IMR-90 (cell line): ENCODE results near the gene MEIS1.

Experiments used
- BHLHE40 ChIP-seq: fragments of 150-350 bp; IDR thresholded peaks from 2 replicates; pipeline ENCODE4 v1.6.1; 2016; ENCODE audit warnings: mild to moderate bottlenecking, low read depth, low read length
- CEBPB ChIP-seq: IDR thresholded peaks from 2 replicates; pipeline ENCODE4 v1.6.1; 2012; ENCODE audit warnings: low read depth, low read length, improper control_type of control experiment
- CHD1 ChIP-seq: IDR thresholded peaks from 2 replicates; pipeline ENCODE4 v1.6.1; 2012; ENCODE audit warnings: low read depth, low read length, improper control_type of control experiment
- CTCF ChIP-seq: conservative IDR thresholded peaks from 2 replicates; pipeline ENCODE4 v1.5.1; 2012; ENCODE audit warnings: mild to moderate bottlenecking, low read depth, low read length, improper control_type of control experiment
- ELK1 ChIP-seq: fragments of 150-350 bp; IDR thresholded peaks from 2 replicates; pipeline ENCODE4 v1.6.1; 2016; ENCODE audit warnings: low read depth, mild to moderate bottlenecking, low read length, moderate library complexity, borderline replicate concordance
- MXI1 ChIP-seq: IDR thresholded peaks from 2 replicates; pipeline ENCODE4 v1.6.1; 2012; ENCODE audit warnings: low read depth, mild to moderate bottlenecking, low read length, moderate library complexity, borderline replicate concordance
- NFE2L2 ChIP-seq: fragments of 150-350 bp; IDR thresholded peaks from 2 replicates; pipeline ENCODE4 v1.6.1; 2016; ENCODE audit warnings: low read depth, mild to moderate bottlenecking, low read length
- POLR2A ChIP-seq: IDR thresholded peaks from 2 replicates; pipeline ENCODE4 v1.6.1; 2012; ENCODE audit warnings: mild to moderate bottlenecking, low read depth, low read length
- RAD21 ChIP-seq: IDR thresholded peaks from 2 replicates; pipeline ENCODE4 v1.6.1; 2012; ENCODE audit warnings: low read length, improper control_type of control experiment
- RFX5 ChIP-seq: IDR thresholded peaks from 2 replicates; pipeline ENCODE4 v1.8.0; 2012; ENCODE audit warnings: low read depth, mild to moderate bottlenecking, low read length, moderate library complexity
- USF2 ChIP-seq: fragments of 150-350 bp; IDR thresholded peaks from 2 replicates; pipeline ENCODE4 v1.6.1; 2017; ENCODE audit warnings: mild to moderate bottlenecking, antibody characterized with exemption, low read length, low read depth

GRCh38 chr2:66446941-66447340, 12.0 kb downstream of the MEIS1 start:
- TF ChIP-seq USF2 (no peak), CTCF (no peak), POLR2A (no peak), NFE2L2 (no peak), RAD21 (no peak), BHLHE40 (no peak), MXI1 (no peak), CEBPB (no peak), ELK1 (no peak), CHD1 (no peak), RFX5 (no peak)
